GM12873 (cell line): ENCODE measurements around the gene RASAL2.

Source experiments
- CTCF ChIP-seq: IDR thresholded peaks from 2 replicates; pipeline ENCODE4 v1.5.1; 2012; ENCODE audit warnings: low read depth, mild to moderate bottlenecking, moderate library complexity, low read length, control low read depth; ENCODE audit not compliant: insufficient read depth; ENCODE audit errors: missing control alignments

The RASAL2 gene

DNA sequence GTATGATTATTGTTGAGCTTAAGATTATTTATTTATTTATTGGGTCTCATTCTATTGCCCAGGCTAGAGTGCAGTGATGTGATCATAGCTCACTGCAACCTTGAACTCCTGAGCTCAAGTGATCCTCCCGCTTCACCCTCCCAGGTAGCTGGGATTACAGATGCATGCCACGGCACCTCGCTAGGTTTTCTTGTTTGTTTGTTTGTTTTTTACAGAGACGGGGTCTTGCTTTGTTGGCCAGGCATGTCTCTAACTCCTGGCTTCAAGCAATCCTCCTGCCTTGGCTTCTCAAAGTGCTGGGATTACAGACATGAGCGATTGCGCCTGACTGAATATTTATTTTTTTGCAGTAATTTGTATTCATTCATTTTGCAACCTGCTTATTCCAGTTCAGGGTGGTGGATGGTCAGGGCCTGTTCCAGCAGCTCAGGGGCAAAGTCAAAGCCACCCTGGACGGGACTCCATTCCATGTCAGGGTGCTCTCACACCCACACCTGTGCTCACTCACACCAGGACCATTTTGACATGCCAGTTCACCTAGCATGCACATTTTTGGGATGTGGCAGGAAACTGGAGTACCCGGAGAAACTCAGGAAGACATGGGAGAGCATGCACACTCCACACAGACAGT is 29.6 kb upstream of the RASAL2 start:
- no peak for TF ChIP-seq CTCF

- no peak for TF ChIP-seq CTCF
Measured at GRCh38 chr1:178065250-178065649, 28.7 kb upstream of the RASAL2 start.

DNA sequence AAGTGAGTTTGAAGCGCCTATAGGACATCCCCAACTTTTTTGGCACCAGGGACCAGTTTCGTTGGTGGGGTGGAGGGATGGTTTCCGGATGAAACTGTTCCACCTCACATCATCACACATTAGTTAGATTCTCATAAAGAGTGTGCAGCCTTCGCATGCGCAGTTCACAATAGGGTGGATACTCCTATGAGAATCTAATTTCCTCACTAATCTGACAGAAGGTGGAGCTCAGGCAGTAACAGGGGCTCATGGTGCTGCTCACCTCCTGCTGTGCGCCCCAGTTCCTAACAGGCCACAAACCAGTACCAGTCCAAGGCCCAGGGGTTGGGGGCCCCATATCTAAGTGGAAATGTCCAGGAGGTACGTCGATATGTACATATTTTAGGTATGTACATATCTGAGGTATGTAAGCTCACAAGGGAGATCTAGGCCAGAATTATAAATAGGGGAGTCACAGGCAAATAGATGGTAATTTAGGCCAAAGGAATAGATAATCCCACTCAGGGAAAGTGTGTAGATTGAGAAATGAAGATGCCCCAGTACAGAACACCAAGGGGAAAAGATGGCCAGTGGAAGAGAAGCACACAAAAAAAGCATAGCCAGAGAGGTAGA is 27.5 kb upstream of the RASAL2 start:
- no peak for TF ChIP-seq CTCF

DNA sequence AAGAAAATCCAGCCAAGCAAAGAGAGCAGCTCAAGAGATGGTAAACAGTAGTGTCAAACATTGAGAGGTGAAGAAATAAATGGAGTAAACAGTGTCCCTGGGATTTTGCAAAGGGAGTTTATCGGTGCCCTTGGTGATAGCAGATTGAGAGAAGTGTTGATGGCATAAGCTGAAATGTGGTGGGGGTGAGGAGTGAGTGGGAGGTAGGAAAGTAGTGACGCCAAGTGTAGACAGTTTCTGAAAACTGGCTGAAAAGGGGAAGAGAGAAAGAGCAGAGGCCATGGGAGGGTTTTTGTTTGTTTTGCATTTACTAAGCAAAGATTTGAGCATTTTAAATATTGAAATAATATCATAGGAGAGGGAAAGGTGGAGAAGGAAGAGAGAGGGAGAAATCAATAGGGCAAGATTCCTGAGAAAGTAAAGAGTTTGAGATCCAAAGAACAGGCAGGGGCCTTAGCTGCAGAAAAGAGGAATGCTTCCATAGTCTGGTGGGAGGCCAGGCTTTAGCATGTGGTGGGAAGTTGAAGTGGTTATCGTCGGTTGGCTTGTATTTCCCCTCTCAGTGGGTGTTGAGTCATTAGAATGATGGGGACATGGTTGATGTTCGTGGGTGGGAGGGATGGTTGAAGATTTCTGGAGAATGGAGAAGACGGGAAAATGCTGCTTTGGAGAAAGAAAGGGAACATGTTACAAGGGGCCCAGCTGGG is 26.8 kb upstream of the RASAL2 start:
- TF ChIP-seq CTCF: no peak

DNA sequence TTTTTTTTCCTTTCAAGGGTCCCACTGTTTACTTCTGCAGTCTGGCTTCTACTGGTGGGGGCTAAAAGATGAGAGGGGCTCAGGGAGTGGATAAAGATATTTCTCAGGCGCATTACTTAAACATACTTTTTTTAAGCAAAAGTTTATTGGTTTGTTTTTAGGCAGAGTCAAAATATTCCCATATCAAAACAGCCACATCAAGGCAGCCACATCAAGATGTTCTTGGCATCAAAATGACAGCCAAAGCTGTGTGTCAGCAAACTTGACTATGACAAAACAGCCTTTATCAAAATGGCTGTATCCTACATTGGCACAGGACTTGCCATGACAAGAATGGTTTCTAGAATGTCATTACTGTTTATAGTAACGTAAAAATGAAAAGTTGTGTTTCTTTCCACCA is 22.1 kb upstream of the RASAL2 start:
- no peak for TF ChIP-seq CTCF

DNA sequence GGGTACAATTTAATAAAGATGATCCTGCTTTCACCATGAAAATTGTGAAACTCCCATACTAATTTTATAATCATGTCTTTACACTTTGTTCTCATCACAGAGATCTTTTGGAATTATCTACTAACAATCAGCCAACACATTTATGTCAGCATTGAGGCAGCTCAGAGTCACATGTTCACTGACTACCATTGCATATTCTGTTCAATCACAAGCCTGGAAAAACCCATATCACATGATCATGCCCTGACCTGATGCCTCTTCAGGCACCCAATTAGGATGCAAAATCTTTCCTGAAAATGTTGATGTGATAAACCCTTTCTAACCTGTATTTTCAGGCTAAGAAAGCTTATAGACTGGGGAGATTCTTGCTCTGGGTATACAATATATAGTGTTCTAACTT is 21.6 kb upstream of the RASAL2 start:
- no peak for TF ChIP-seq CTCF

DNA sequence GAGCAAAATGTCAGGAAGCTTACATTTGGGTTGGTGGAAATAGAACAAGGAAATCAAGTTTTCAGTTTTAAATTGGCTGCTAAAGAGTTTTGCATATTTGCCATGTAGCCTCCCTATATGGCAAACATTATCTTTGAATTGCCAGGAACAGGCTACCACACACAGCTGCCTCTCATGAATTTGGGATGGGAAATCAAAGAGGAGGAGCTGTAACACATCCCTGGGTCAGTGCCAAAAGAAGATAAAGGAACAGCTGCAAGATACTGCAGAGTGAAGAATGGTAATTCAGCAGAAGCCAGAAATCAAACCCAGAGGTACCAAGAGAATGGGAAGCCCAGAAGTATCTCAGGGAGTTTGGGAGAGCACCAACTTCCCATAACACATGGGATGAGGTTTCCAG is 18.6 kb upstream of the RASAL2 start:
- no peak for TF ChIP-seq CTCF
